ENCODE measurements around the gene CCDC112.
"Not testable (repeated sequence)": the region's sequence is repeated elsewhere in the genome, so short reads cannot be mapped to it uniquely, and the experiment has no call there.

CCDC112 gene

DNA sequence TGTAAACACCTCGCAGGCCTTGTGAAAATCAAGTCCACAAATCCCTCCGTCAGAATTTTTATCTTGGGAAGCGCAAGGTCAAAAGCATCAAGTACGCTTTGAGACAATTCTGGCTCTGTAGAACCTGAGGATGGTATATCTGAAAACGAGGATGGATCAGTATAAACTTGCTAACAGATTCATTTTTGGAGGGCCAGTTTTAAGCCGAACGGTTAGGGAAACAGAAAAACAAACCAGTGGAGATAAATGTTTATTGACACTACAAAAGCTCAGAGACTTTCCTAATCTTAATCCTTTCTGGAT, 33.4 kb downstream of the CCDC112 start:
- TF ChIP-seq, protein P1, sequence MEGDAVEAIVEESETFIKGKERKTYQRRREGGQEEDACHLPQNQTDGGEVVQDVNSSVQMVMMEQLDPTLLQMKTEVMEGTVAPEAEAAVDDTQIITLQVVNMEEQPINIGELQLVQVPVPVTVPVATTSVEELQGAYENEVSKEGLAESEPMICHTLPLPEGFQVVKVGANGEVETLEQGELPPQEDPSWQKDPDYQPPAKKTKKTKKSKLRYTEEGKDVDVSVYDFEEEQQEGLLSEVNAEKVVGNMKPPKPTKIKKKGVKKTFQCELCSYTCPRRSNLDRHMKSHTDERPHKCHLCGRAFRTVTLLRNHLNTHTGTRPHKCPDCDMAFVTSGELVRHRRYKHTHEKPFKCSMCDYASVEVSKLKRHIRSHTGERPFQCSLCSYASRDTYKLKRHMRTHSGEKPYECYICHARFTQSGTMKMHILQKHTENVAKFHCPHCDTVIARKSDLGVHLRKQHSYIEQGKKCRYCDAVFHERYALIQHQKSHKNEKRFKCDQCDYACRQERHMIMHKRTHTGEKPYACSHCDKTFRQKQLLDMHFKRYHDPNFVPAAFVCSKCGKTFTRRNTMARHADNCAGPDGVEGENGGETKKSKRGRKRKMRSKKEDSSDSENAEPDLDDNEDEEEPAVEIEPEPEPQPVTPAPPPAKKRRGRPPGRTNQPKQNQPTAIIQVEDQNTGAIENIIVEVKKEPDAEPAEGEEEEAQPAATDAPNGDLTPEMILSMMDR (IDR thresholded peaks at IDR 0.05; ENCODE audit: borderline replicate concordance, insufficient read depth, low read depth, low read length), result no peak
- peak overlapping the region; percentile 55 for H3K4me3 ChIP-seq (ENCODE audit: low read depth, low read length)

DNA sequence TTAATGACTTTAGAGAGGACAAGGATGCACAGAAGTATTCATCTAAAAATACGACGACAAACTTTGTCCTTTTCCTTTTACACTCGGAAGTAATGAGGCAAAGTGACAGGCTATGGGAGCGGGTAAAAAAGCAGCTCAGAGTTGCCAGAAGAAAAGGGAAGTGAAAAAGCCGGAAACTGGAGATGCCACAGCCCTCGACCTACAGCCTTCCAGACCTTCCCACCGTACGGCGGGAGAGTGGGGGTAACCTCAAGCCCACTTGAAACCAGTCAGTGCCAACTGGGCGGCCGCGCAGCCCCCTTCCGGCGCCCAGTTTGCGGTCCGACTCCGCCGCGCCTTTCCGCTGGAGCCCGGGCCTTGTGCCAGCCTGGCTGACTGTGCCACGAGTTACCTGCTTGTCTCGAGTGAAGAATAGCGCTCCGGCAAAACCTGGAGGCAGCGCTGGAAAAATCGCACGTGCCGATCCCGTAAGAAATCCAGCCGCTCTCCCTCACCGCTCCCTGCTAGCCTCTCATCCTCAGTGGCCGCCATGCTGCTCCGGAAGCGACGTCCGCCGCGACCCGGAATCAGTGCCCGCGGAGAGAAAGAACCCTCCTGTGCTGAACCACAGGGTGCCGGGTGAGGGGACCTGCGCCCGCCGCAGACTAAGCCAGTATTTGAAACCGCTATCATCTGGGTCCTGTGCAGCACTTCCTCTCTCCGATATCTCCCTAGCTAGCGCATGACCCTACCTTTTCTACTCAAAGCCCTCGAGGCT, 34.0 kb downstream of the CCDC112 start, which contains the start of gene PGGT1B:
TSS of gene PGGT1B (minus strand) at position 557 of the 757 bp plus-strand sequence. CDS start at position 531, 26 bp downstream.
- TF ChIP-seq, protein P1 (IDR thresholded peaks at IDR 0.05; ENCODE audit: borderline replicate concordance, insufficient read depth, low read depth, low read length), result no peak
- peak within 1 kb of the TSS; percentile 55 for H3K4me3 ChIP-seq (ENCODE audit: low read depth, low read length)

DNA sequence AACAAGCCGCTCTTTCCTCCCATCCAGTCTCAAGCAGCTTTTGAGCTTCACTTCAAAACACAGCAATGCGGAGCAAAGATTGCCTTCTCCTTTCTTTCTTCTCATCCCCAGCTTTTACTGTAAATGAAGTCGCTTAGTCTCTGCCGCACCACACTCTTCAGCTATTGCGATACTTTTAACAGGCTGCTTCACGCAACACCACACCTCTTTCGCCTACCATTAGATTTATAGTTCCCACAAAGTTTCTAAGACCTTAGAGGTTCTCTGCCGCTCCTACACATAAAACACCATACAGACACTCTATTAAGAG, 34.5 kb downstream of the CCDC112 start:
- TF ChIP-seq, protein P1 (IDR thresholded peaks at IDR 0.05; ENCODE audit: borderline replicate concordance, insufficient read depth, low read depth, low read length), result no peak

DNA sequence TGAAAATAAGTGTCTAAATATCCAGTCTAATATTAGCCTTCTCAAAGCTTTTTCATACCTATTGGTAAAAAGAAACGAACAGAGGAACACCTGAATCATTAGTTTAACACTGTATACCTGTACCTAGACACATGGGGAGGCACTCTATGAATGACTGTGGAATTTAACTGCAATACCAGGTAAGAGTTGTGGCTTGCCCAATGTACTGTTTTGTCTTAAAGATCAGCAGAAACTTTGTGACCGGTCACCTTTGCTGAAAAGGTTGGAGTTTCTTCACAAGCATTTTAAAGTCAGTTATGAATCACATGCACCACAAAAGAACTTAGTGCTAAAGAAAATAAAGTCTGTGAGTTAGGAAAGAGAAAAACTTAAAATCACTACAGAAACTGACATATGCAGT, 36.2 kb downstream of the CCDC112 start:
- no peak overlapping the region for H3K4me3 ChIP-seq (ENCODE audit: low read depth, low read length)
- TF ChIP-seq, protein P1 (IDR thresholded peaks at IDR 0.05; ENCODE audit: borderline replicate concordance, insufficient read depth, low read depth, low read length), result no peak

More for the DNA sequence above, 34.5 kb downstream of the CCDC112 start:
- H3K4me3 ChIP-seq (ENCODE audit: low read depth, low read length), result peak overlapping the region; percentile 55

DNA sequence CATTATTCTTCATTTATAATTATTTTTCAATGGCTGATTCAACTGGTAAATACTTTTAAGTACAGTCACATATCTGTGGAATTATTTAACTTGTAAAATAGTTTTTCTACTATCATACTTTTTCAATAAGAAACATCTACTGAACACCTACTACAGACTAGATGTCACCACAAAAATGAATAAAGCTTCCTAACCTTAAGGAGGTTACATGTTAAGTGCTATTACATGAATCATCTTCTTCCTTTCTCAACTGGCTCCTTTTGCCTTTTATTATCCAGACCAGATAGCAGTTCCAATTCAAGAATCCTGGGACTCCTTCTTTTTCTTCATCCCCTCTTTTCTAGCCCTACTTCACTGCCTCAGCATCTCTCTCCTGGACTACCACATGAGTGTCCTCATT, 38.5 kb downstream of the CCDC112 start:
- TF ChIP-seq, protein P1 (IDR thresholded peaks at IDR 0.05; ENCODE audit: borderline replicate concordance, insufficient read depth, low read depth, low read length), result no peak
- no peak overlapping the region for H3K4me3 ChIP-seq (ENCODE audit: low read depth, low read length)

DNA sequence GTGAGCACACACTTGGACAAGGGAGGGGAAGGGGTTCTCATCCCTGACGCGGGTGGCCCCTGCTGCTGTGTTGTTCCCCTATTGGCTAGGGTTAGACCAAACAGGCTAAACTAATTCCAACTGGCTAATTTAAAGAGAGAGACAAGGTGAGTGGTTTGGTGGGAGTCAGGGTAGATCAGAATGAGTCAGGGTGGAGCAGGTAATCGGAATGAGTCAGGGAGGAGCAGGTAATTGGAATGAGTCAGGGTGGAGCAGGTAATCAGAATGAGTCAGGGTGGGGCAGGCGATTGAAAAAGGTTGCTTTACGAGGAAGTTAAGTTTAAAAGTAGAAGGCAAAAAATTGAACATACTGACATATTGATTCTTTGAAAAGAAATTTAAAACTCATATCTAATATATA, 47.1 kb downstream of the CCDC112 start:
- not testable (repeated sequence) for H3K4me3 ChIP-seq (ENCODE audit: low read depth, low read length)

DNA sequence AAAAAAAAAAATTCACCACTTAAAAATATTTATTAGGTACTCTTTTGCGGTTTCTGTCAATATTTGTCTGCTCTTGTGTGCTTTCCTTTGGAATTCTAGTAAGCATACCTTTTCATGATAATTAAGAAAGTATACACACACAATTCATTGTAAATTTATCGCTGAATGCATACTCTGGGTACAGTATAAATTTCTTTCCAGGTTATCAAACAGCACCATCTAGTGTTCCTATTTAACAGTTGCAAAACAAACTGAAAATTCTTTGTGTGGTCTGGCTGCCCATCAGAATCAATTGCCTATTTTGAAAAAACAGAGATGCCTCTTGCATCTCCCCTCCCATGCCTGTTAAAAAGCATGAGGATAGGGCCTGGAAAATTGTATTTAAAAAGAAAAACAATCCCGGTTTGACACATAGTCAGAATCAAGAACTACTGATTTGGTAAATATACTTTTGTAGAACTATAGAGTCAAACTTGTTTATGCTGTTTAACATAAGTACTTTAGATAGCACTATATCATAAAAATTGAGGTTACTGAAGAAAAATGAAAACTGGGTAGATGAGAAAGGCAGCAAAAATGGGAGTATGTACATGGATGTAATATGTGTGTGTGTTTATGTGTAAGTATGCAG, 50.0 kb downstream of the CCDC112 start:
- H3K4me3 ChIP-seq (ENCODE audit: low read depth, low read length), result no peak overlapping the region
- TF ChIP-seq, protein P1 (IDR thresholded peaks at IDR 0.05; ENCODE audit: borderline replicate concordance, insufficient read depth, low read depth, low read length), result peak; percentile 44; the same call in 1 of the 2 replicates

Data from GM12875 (cell line).